GM18502 (cell line): ENCODE results near the gene PTPRT.
"Not testable (repeated sequence)": the region's sequence is repeated elsewhere in the genome, so short reads cannot be mapped to it uniquely, and the experiment has no call there.

ENCODE experiments used
- ATAC-seq: cut with Tn5 transposase; IDR thresholded peaks from one replicate; pipeline ENCODE4 v1.9.1; 2021; ENCODE audit warnings: mild to moderate bottlenecking; ENCODE audit not compliant: unreplicated experiment, poor library complexity

PTPRT gene

DNA sequence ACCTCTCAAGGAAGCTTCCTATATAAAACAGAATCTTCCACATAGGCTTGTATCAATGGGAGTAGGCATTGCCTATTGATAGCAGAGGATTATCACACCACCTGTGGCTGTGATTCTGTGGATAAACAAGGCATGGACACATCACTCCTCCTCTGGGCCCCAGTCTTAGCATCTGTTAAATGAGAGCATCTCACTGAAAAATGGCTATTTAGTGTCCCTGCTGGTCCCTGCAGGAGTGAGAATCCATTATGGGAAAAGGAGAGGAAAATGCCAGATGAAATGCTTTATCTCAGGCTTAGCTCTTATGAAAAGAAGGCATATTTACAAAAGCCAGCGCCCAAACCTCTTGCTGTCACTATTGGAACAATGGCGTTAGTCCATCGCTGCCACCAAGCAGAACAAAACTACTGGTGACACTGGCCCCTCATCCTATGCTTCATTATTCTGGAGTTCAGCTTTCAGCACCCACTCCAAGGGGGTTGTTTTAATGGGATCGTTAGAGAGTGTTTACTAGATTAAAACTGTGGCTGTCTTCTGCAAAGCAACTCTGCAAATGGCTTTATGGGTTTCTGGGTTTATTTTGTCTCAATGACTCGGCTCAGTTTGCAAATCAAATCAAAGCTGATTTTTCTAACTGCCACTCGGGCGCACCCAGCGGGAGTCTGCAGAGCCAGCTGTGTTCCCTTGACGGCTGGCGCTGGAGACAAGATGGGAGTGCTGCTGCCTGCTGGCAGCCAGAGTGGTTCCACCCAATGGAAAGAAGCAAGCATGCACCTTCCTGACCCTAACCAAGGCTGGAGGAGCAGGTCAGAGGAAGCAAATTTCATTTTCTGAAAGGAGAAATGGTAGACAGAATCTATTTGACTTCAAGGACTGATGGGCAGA is 912.7 kb downstream of the PTPRT start:
- ATAC-seq = no peak

DNA sequence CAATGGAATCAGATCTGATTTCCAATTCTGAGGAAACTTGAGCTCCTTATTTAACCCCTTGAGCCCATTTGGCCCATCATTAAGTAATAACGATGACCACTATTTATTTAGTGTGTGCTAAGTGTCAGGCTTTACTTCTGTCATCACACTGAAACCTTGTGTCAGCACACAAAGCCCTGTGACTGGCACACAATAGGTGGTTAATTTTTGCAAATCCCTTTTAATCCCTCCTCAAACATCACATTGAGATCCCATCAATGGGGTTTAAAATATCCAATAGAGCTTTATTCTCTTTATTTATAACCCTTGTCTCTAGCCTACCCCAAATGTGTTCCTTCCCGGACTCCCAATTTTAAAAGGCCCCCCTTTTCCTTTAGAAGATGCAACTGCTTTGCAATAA is 914.7 kb downstream of the PTPRT start:
- ATAC-seq = no peak

DNA sequence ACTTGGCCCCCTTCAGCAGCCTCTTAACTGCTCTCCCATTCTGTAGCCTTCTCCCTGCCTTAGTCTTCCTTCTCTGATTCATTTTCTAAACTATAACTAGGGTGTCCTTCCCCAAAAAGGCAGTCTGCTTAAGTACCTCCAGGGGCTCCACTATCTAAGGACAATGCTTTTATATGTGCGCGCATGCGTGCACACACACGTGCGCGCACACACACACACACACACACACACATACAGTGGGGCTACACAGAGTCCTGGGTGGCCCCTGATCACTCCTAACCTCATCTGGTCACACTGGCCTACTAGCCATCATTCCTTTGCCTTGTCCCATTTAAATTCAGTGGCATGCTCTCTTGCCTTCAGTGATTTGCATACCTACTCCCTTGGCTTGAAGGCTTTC is 917.2 kb downstream of the PTPRT start:
- ATAC-seq = no peak

DNA sequence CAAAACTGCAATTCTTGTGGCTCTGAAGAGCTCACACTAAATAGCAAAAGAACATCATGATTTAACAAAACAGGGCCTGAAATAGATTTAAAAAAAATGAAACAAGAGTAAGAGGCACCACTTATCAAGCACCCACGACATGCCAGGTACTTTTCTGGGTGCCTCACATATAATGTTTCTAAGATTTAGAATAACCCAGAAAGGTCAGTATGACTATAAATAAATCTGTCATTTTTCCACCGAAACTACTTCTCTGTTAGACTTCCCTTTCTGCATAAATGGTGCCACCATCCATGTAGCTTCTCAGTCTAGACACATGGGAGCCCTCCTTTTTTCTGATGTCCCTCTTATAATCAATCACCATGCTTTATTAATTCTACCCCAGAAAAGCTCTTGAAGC is 919.2 kb downstream of the PTPRT start:
- no peak for ATAC-seq

DNA sequence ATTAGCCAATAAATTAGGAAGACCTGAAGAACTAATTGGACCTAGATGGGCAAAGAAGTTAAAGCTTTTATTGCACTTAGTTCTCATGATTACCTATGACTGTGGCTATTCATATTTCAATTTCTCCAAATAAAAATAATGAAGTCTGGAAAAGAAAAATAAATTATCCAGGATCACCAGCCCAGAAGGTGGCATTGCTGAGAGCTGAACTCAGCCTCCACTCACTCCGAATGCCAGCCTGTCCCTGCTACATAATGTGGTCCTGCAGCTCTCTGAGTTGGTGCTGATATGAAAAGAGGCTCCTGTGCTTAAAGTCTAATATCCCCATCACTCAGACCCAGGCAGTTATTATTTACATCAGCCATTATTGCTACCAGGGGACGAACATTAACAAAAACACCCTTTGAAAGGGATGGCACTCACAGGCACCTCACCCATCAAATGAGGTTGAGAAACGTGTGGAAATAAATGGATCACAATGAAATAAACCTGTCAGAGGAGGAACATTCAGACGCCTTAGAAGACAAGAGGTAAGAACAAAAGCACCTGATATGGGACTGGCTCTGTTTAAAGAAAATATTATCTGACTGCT is 921.8 kb downstream of the PTPRT start:
- no peak for ATAC-seq

DNA sequence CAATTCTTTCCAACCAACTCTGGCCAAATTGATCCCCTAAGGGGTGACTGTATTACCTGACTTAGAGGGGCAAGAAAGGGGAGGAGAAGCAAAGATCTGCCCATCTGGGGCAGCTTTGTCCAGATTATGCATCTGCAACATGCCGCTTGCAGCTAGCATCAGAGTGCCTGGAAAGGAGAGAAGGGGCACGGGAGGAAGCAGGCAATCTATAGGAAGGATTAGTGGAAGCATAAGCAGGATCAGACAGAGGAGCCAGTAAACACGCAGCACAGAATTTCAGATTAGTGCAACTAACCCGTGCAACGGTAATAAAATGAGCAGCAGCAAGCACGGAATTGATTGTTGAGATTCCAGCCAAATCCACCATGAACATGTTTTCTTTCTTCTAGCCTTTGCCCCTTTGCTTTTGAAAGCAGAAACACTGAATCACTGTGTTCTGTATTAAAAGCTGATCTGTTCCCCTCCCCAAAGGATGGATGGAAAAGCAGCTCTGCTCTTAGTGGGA is 927.9 kb downstream of the PTPRT start:
- ATAC-seq = no peak

DNA sequence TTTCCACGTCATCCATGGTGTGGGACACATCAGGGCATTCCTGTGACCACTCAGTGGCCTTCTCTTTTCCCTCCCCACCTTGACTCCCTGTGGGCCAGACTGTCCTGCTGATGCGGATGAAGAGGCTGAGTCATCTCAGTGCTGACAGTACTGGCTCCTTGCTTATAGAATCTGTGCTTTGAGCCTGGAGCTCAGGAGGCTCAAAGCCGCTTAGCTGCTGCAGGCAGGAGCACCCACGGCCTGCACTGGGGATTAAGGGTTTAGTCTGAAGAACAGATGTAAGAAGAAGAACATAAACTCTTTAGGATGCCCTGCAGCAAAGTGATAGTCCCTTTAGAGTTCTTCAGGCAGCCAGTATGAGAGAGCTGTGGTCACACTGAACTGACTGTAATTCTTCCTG is 929.5 kb downstream of the PTPRT start:
- no peak for ATAC-seq

DNA sequence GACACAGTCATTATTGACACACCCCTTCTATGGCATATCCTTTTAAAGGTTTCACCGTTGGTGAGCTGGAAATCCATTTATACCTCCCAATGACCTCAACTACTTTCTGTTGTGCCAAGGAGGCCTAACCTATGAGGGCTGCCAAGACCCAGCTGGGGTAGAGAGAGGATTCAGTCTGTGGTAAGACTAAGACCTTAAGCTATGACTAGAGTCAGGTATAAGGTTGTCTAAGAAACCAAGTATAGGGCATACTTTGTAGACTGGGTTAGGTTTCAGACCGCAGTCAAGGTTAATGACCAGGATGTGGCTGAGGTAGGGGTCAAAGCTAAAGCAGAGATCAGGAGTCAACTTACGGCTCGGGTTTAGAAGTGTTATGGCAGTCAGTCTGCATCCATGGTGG is 930.3 kb downstream of the PTPRT start:
- no peak for ATAC-seq

DNA sequence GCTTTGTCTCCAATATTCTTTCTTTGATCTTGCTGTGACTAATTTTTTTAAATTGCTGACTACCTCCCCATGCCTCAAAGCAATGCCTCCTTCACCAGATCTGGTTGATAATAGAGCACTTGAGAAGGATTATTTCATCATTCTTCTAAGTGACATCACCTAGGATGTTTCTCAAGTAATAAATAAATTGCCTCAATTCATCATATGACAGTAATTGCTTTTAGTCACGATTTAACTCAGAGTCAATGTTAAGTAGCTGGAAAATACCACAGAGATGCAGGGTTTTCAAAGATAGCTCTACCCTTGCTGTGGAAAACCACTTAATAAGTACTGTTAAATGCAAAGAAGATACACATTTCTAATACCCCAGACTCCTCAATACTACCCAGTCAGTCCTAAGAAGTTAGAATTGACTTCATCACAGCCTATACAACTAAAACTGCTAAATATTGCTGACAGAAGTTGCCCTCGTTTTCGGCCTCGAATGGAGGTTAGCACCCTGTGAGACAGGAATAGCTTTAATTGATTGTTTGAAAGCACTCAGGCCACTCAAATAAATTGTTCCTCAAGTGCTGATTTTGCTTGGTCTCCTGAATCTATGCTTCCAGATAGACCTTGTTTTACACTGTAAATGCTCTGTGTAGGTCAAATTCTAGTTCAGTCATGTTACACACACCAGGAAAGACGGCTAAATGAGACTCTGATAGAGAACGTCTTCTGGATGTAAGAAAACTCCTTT is 931.0 kb downstream of the PTPRT start:
- no peak for ATAC-seq

DNA sequence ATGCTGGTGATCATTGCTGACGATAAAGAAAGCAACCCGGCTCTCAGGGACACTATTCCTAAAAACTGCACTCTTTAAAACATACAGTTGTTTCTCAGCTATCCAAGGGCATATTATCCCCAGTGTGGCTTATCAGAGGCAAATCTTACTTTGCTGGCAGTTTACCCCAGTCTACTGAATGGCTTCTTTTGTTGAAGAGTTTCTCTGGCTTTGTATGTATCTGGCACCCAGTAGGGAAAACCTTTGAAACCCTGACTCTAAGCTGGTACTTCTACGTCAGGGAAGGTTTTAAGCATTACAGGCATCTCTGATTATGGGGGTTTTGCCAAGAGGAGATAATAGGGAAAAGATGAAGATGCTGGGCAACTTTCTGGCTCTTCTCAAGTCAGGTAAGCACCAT is 933.9 kb downstream of the PTPRT start:
- no peak for ATAC-seq

DNA sequence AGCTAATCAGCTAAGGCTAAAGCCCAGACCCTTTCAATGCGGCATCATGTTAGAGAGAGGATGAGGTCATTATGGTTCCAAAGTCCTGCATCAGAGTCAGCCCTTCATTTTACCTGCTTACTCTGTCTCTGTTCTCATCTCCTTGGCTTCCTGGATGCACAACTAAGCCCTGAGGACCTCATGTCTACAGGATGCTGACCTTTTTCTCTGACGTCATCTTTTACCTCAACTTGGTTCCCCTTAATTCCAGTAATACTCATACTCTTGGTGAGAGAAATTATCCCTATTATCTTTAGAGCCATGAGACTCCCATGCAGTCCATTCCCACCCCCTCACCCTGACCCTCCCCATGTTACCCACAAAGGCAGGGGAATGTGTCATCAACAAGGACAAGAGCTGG is 935.0 kb downstream of the PTPRT start:
- ATAC-seq = no peak

DNA sequence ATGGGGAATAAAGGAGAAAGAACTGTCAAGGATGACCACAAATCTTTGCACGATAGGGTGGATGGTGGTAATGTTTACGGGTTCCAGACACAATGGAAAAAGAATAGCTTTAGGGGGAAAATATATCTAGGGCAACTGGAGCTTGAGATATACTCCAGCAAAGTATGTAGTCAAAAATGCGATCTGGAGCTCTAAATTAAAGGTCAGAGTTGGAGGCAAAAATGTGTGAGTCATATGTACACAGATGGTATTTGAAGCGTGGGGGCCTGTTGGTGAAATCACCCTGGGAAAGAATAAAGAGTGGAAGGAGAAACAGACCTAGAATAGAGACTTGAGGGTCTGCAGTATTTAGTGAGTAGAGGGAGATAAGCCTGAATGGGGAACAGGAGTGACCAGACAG is 937.6 kb downstream of the PTPRT start:
- no peak for ATAC-seq

DNA sequence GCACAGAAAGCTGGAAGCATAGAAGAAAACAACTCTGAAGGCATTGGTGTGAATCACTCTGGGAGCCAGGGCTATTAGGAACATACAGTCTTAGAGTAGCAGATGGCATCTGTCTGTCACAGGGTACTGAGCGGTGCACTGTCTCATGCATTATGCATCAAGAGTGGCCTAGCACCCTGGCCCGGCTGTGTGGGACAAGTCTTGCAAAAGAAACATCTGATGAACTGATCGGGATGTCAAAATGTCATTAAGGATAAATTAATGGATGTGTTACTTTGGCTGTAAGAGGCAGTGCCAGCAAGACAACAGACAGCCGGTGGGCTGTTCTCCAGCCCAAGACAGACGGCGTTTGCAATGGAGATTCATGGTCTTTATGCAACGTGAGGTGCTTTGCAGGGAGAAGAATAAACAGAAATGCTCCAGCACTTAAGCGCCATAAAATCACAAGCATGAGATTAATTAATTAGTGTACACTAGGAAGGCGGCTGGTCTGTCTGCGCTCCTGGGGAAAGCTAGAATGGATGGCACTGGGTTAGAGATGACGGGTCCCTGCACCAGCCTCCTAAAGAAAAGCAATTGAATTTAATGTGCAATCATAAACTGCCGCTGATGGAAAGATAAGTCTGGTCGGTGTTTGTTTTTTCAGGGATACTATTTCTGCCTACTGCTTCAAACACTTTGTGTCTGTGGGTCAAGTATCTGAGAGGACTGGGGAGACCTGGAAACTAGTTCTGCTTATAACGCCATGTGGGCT is 970.9 kb downstream of the PTPRT start:
- no peak for ATAC-seq

DNA sequence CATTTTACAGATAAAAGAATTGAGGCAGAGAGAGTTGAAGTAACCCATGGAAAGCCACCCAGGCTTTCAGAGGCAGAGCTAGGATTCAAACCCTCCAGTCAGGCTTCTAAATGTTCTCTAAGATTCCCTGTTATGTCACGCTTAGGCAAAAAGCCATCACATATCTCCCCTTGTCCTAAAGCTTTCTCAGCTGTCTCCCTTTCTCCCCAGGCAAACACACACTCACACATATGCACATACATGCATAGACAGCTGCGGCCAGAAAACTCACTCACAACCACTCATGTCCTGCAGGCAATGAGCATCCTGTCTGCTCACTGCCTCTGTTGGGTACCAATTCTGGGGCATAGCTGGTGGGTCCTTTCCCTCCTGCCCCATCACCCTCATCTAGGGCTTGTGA is 975.6 kb downstream of the PTPRT start:
- ATAC-seq = no peak

DNA sequence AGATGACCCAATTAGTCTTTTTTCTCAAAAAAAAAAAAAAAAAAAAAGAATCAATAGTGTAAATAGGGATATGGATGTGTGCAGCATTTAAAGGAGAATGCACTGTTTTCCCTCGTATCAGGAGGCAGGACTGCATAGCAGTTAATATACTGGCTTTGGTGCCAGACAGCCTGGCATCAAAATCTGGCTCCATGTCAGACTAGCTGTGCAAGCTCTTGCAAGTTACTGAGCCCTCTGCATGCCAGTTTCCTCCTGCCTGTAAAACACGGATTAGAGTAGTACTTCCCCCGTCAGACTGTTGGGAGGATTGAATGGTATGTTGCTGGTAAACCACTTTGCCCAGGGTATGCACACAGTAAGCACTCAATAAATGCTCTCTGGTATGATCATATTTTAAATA is 977.3 kb downstream of the PTPRT start:
- ATAC-seq = no peak

DNA sequence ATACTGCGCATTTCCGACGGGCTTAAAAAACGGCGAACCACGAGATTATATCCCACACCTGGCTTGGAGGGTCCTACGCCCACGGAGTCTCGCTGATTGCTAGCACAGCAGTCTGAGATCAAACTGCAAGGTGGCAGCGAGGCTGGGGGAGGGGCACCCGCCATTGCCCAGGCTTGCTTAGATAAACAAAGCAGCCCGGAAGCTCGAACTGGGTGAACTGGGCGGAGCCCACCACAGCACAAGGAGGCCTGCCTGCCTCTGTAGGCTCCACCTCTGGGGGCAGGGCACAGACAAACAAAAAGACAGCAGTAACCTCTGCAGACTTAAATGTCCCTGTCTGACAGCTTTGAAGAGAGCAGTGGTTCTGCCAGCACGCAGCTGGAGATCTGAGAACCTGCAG is 983.1 kb downstream of the PTPRT start:
- ATAC-seq = not testable (repeated sequence)

DNA sequence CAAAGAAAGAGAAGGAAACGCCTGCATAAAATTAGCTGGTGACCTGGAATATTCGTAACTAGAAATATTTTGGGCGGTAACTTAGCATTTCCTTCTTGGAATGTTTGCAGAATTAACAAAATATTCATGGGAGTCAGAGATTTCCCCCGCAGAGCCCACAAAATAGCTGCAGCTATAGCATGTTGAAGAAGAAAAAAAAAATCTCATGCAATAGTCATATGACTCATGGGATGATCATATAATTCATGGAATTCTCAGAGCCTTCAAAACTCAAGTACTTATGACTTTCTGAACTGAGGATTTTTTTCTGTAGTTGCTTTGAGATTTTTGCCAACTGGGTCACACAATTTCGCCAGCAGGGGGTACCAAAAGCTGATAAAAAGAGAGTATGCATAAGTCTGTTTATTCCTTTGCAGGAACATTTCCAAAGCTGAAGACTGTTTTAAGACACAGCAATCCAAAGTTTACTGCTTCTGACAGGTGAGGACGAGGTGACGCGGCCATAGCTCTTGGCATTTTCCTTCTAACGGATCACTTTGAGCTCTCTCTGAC is 985.5 kb downstream of the PTPRT start:
- no peak for ATAC-seq

DNA sequence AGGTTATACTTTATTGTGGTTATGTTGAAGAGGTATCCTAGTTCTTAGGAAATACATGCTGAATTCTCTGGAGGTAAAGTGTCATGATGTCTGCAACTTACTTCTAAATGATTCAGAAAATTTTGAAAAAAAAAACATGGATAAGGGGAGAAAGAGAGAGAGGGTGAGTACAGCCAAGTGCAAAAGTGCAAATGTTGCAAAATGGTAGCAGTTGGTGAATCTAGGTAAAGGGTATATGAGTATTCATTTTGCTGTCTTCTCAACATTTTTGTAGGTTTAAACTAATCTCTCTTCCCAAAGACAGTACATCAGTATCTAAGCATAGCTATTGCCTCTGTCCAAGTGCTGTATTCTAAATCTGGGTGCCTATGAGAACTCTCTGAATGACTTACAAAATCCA is 992.1 kb downstream of the PTPRT start:
- no peak for ATAC-seq

DNA sequence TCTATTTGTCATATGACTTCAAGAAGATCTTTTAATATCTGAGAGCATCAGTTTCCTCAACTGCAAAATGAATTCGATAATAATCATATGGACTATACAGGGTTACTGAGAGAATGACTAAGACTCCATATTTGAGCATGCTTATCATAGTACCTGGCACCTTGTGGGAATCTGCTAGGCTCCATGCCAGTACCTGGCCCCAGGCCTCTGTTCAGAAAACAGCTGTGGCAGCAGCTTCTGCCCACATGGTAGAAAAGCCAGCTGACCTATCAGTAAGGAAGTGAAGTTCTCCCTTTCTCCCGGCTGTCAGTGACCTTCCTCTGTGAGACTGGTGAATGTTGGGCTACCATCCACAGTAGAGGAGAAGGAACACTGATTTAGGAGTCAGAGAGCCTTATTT is 996.6 kb downstream of the PTPRT start:
- no peak for ATAC-seq

DNA sequence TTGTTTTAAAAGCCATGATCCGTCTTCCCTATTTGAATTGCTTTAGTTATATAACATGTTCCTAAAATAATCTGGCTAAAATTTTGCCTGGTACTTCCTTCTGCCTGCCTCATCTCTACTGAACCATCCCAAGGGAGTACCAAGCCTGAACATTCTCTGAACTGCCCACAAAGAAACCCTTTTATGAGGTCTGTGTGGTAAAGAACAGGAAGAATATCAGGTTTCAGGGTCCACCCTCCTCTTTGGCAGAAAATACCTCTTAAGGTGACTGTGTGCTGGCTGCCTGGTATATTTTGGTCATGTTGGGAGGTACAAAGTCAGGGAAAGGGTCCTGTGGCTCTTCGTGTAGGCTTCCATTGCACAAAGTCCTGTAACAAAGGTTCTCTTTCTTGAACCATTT is 997.4 kb downstream of the PTPRT start:
- ATAC-seq = no peak
